Transverse colon (tissue), 3 donors: ENCODE data around the gene MND1.

Source experiments
- CTCF ChIP-seq, 5 experiments: fragments of 200-600 bp in 3 of 5; fragments of 450-650 bp in 2 of 5; sonication (generic) in 3 of 5; IDR thresholded peaks; 1 replicate in 2 of 5; 2 replicates in 3 of 5; pipeline ENCODE4 v1.5.1; 2016 to 2017; ENCODE audit warnings: antibody characterized with exemption in 5 of 5, inconsistent platforms in 3 of 5, mild to moderate bottlenecking in 2 of 5, moderate library complexity in 1 of 5
- EP300 ChIP-seq: sonication (generic); formaldehyde crosslinking; IDR thresholded peaks from one replicate; pipeline ENCODE4 v1.6.1; 2017; ENCODE audit warnings: antibody characterized with exemption, low read depth
- POLR2A ChIP-seq: fragments of 450-650 bp; IDR thresholded peaks from one replicate; pipeline ENCODE4 v1.6.1; 2016; ENCODE audit warnings: antibody characterized with exemption, mild to moderate bottlenecking, moderate library complexity

GRCh38 chr4:153453402-153453801 is 108.9 kb downstream of the MND1 start:
- no peak for TF ChIP-seq CTCF (IDR thresholded peaks at IDR 0.05)
- TF ChIP-seq POLR2A = no peak
- no peak for TF ChIP-seq EP300
